Mammary epithelial cell (primary cell): ENCODE results near the gene ACP4.

Experiments used
- EZH2 ChIP-seq: IDR thresholded peaks from 2 replicates; pipeline ENCODE4 v1.6.1; 2012; ENCODE audit warnings: low read length, inconsistent platforms, borderline replicate concordance
- TF ChIP-seq, protein P1 (sequence below), 2 donors: IDR thresholded peaks in 1 of 2; conservative IDR thresholded peaks in 1 of 2; 2 replicates each; pipeline ENCODE4 v1.5.1; 2011 to 2012; ENCODE audit warnings: inconsistent platforms in 2 of 2, low read length in 2 of 2, mild to moderate bottlenecking in 2 of 2, control low read depth in 1 of 2, low read depth in 1 of 2; ENCODE audit not compliant: insufficient read depth in 1 of 2; ENCODE audit errors: extremely low read depth in 1 of 2

DNA sequence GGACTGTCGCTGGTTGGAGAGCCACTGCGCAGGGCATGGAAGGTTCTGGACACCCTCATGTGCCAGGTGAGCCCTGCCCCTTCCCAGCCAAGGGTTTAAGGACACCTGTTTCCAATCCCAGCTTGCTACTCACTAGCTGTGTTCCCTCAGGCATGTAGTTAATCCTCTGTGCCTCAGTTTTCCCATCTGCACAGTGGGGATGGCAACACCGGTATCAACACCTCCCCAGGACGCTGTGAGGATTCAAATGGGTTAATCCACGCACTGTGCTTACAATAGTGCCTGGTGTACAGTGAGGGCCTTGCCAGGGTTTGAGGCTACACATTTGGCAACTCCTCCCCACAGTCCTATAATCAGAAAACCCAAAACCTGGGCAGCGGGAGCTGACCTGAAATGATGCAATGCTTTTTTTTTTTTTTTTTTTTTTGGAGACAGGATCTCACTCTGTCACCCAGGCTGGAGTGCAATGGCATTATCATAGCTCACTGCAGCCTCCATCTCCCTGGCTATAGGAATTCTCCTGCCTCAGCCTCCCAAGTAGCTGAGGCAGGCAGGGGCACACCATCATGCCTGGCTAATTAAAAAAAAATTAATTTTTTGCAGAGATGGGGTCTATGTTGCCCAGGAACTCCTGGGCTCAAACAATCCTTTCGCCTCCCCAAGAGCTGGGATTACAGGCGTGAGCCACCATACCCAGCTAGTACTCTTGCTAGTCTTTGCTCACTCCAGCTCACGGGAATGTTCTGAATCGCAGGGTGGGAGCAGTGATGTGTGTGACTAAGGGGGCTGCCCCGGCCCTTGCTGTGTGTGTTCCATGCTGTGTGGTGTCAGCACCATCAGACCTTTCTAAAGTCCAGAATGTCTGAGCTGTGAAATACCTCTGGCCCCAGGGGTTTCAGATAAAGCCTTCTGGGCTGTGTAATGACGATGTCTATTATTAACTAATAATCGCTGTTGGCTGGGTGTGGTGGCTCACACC lies 2.3 kb downstream of the ACP4 start:
- TF ChIP-seq, protein P1, sequence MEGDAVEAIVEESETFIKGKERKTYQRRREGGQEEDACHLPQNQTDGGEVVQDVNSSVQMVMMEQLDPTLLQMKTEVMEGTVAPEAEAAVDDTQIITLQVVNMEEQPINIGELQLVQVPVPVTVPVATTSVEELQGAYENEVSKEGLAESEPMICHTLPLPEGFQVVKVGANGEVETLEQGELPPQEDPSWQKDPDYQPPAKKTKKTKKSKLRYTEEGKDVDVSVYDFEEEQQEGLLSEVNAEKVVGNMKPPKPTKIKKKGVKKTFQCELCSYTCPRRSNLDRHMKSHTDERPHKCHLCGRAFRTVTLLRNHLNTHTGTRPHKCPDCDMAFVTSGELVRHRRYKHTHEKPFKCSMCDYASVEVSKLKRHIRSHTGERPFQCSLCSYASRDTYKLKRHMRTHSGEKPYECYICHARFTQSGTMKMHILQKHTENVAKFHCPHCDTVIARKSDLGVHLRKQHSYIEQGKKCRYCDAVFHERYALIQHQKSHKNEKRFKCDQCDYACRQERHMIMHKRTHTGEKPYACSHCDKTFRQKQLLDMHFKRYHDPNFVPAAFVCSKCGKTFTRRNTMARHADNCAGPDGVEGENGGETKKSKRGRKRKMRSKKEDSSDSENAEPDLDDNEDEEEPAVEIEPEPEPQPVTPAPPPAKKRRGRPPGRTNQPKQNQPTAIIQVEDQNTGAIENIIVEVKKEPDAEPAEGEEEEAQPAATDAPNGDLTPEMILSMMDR (conservative IDR thresholded peaks at IDR 0.05 in 1 of 2, IDR thresholded peaks at IDR 0.05 in 1 of 2; ENCODE audit: extremely low read depth in 1 of 2, insufficient read depth in 1 of 2, low read depth in 1 of 2, low read length in 2 of 2) = no peak
- TF ChIP-seq EZH2 = no peak
